MCF 10A (cell line): ENCODE data around the gene PMP22. TPM values are rescaled to one million over a fixed set of nuclear protein-coding genes. Genes with fewer than 3 reads are reported as not detected.

Experiments
- BruUV-seq: library from RNA; stranded (reverse); fragments of 400-500 nt; replicated peaks from 2 replicates; lab custom pipeline; 2021; lab: Mats Ljungman, UMichigan
- CTCF ChIA-PET: fragments of 300-600 bp; sonication (Branson Sonifier 250); formaldehyde crosslinking; extraction: SDS; loops from one replicate; lab custom pipeline; 2021; ENCODE audit warnings: antibody characterized with exemption, inconsistent platforms; lab: Yijun Ruan, JAX
- POLR2A ChIA-PET: fragments of 300-600, 350-650 bp; sonication (Branson Sonifier 250); formaldehyde crosslinking; extraction: SDS; loops from one replicate; lab custom pipeline; 2020; ENCODE audit warnings: antibody characterized with exemption, inconsistent platforms; lab: Yijun Ruan, JAX
- DNase-seq: peaks from one replicate; pipeline ENCODE4 v3.0.0-alpha.2; 2018; ENCODE audit not compliant: unreplicated experiment
- H3K27ac Mint-ChIP-seq: one replicate; pipeline ENCODE4 v1.8.0; 2022; ENCODE audit warnings: mild to moderate bottlenecking, low read depth, mixed read lengths; ENCODE audit not compliant: unreplicated experiment
- H3K27me3 Mint-ChIP-seq: one replicate; pipeline ENCODE4 v1.8.0; 2022; ENCODE audit warnings: mixed read lengths; ENCODE audit not compliant: insufficient read depth, unreplicated experiment
- H3K36me3 Mint-ChIP-seq: one replicate; pipeline ENCODE4 v1.8.0; 2022; ENCODE audit warnings: mild to moderate bottlenecking, moderate library complexity, mixed read lengths; ENCODE audit not compliant: insufficient read depth, unreplicated experiment
- H3K4me1 Mint-ChIP-seq: one replicate; pipeline ENCODE4 v1.8.0; 2022; ENCODE audit warnings: mixed read lengths; ENCODE audit not compliant: insufficient read depth, unreplicated experiment
- H3K4me3 Mint-ChIP-seq: one replicate; pipeline ENCODE4 v1.8.0; 2022; ENCODE audit warnings: mild to moderate bottlenecking, moderate library complexity, mixed read lengths; ENCODE audit not compliant: unreplicated experiment
- H3K9me3 Mint-ChIP-seq: one replicate; pipeline ENCODE4 v1.8.0; 2022; ENCODE audit warnings: mixed read lengths; ENCODE audit not compliant: unreplicated experiment
- CTCF ChIP-seq: fragments of 200-600 bp; IDR thresholded peaks from one replicate; pipeline ENCODE4 v1.8.0; 2022; ENCODE audit warnings: antibody characterized with exemption, mild to moderate bottlenecking; ENCODE audit not compliant: unreplicated experiment
- intact Hi-C: fragments of 100-400 bp; cut with micrococcal nuclease; formaldehyde crosslinking; loops from 2 replicates; pipeline ENCODE4 v1.14.1; 2022
- total RNA-seq: library from RNA; stranded (reverse); gene quantifications from 2 replicates; pipeline ENCODE4 v1.2.3, GENCODE V29; 2022

Gene PMP22
- total RNA-seq, 1 experiment from 2014 or later = 0.44 TPM

- CTCF ChIA-PET = interaction anchor here (0.7 kb wide), 2 partner anchors 90 to 118 kb away, joined by 3 read pairs; no protein-coding TSS in a partner anchor
- intact Hi-C loops = no loop called here
- Mint-ChIP-seq H3K9me3 (peaks cover 8% of the 10 kb centered on the region), H3K27me3 (peaks cover 10% of the 10 kb centered on the region), H3K4me1 (peaks cover 18% of the 10 kb centered on the region), H3K27ac (no peak overlapping the region), H3K36me3 (no peaks in the 10 kb centered on the region), H3K4me3 (no peak overlapping the region)
- no peak for TF ChIP-seq CTCF
- POLR2A ChIA-PET = no interaction called here
- peak; percentile 84 for DNase-seq
- BruUV-seq = no TSS peak
Observed at GRCh38 chr17:15291674-15292361, 26.7 kb upstream of the PMP22 start.

GRCh38 chr17:15290605-15291004, 25.5 kb upstream of the PMP22 start:
- peaks cover 8% of the 10 kb centered on the region for H3K9me3 Mint-ChIP-seq
- H3K27me3 Mint-ChIP-seq = peaks cover 13% of the 10 kb centered on the region
- BruUV-seq = no TSS peak
- ChIA-PET POLR2A (no interaction called here), CTCF (no interaction called here)
- intact Hi-C loops = no loop called here
- no peak overlapping the region for H3K27ac Mint-ChIP-seq
- H3K36me3 Mint-ChIP-seq = no peaks in the 10 kb centered on the region
- no peak for DNase-seq
- H3K4me1 Mint-ChIP-seq = peaks cover 18% of the 10 kb centered on the region
- TF ChIP-seq CTCF = no peak
- H3K4me3 Mint-ChIP-seq = no peak overlapping the region

GRCh38 chr17:15289285-15290183, 24.4 kb upstream of the PMP22 start:
- Mint-ChIP-seq H3K27me3 (peaks cover 18% of the 10 kb centered on the region), H3K4me3 (no peak overlapping the region), H3K27ac (no peak overlapping the region), H3K36me3 (no peaks in the 10 kb centered on the region), H3K4me1 (peaks cover 18% of the 10 kb centered on the region), H3K9me3 (peaks cover 8% of the 10 kb centered on the region)
- no peak for TF ChIP-seq CTCF
- POLR2A ChIA-PET = no interaction called here
- intact Hi-C loops = no loop called here
- DNase-seq = peak; percentile 92
- BruUV-seq = no TSS peak
- CTCF ChIA-PET = interaction anchor here (0.6 kb wide), 1 partner anchor 214 kb away, joined by 3 read pairs; no protein-coding TSS in a partner anchor

GRCh38 chr17:15288859-15289258, 23.7 kb upstream of the PMP22 start:
- BruUV-seq = no TSS peak
- peaks cover 8% of the 10 kb centered on the region for H3K9me3 Mint-ChIP-seq
- ChIA-PET CTCF (interaction anchor here (0.6 kb wide), 1 partner anchor 214 kb away, joined by 3 read pairs; no protein-coding TSS in a partner anchor), POLR2A (no interaction called here)
- H3K4me1 Mint-ChIP-seq = peaks cover 18% of the 10 kb centered on the region
- no peak overlapping the region for H3K27ac Mint-ChIP-seq
- DNase-seq = no peak
- no peak for TF ChIP-seq CTCF
- no peak overlapping the region for H3K4me3 Mint-ChIP-seq
- intact Hi-C loops = no loop called here
- H3K27me3 Mint-ChIP-seq = peaks cover 25% of the 10 kb centered on the region
- no peaks in the 10 kb centered on the region for H3K36me3 Mint-ChIP-seq
